Activated naive CD8-positive, alpha-beta T cell (primary cell): ENCODE measurements around the gene OR2AT4.

Source experiments
- H3K27ac Mint-ChIP-seq: one replicate; pipeline ENCODE4 v1.8.0; 2021; ENCODE audit warnings: mixed read lengths
- H3K27me3 Mint-ChIP-seq: one replicate; pipeline ENCODE4 v1.8.0; 2021; ENCODE audit warnings: mixed read lengths
- H3K36me3 Mint-ChIP-seq: one replicate; pipeline ENCODE4 v1.8.0; 2021; ENCODE audit warnings: mixed read lengths
- H3K4me1 Mint-ChIP-seq: one replicate; pipeline ENCODE4 v1.8.0; 2021; ENCODE audit warnings: low read depth, mixed read lengths
- H3K4me3 Mint-ChIP-seq: one replicate; pipeline ENCODE4 v1.8.0; 2021; ENCODE audit warnings: mild to moderate bottlenecking, mixed read lengths
- H3K9me3 Mint-ChIP-seq: one replicate; pipeline ENCODE4 v1.8.0; 2021; ENCODE audit warnings: low read depth, mixed read lengths

Gene OR2AT4

DNA sequence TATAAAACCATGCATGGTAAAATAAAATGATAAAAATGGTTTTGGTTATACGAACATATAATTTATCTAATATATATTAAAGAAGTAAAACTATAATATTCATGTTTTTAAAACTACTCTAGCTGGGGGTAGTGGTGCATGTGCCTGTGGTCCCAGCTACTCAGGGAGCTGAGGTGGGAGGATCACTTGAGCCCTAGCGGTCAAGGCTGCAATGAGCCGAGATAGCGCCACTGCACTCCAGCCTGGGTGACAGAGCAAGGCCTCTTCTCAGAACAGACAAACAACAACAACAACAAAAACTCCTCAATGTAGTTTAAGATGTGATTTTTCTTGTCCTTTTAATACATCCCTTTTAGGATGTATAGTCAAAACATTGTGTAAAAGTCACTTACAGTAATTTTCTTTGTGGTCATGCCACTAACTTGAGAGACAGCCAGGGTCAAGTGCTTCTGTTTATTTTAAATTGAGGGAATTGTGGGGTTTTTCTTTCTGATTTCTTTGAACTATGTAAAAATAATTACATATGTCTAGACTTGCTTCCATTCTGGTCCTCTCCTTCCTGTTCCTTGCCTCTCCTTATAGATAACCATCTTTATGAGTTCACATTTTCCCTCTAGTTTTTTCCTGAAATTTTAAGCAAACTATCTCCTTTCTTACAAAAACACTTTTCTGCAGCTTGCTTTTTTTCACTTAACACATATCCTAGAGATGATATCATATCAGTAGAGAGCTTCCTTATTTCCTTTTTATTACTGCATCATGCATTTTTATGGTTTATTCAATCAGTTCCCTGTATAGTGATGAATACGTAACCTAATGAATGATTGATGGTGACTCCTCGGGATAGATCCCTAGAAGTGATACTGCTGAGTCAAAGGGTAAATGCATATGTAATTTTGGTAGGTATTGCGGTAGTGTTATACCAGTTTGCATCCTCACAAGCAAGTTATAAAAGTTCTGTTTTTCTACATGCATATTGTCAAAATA, 9.1 kb downstream of the OR2AT4 start:
- Mint-ChIP-seq H3K36me3 (no peaks in the 10 kb centered on the region), H3K27me3 (peaks cover 24% of the 10 kb centered on the region), H3K4me1 (no peaks in the 10 kb centered on the region), H3K4me3 (no peak overlapping the region), H3K9me3 (peaks cover 20% of the 10 kb centered on the region), H3K27ac (no peak overlapping the region)

DNA sequence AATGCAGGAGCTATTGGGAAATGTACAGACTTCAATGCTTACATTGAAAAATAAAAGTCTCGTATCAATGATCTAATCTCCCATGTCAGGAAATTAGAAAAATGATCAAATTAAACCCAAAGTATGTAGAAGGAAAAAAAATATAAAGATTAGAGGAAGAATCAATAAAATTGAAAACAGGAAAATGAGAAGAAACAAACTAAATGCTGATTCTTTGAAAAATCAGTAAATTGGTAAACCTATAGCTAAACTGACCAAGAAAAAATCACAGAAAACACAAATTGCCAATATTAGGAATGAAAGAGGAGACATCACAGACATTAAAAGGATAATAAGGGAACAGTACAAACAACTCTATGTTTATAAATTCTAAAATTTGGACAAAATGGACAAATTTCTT, 11.8 kb downstream of the OR2AT4 start:
- Mint-ChIP-seq H3K4me1 (no peaks in the 10 kb centered on the region), H3K27me3 (peaks cover 32% of the 10 kb centered on the region), H3K9me3 (no peaks in the 10 kb centered on the region)

DNA sequence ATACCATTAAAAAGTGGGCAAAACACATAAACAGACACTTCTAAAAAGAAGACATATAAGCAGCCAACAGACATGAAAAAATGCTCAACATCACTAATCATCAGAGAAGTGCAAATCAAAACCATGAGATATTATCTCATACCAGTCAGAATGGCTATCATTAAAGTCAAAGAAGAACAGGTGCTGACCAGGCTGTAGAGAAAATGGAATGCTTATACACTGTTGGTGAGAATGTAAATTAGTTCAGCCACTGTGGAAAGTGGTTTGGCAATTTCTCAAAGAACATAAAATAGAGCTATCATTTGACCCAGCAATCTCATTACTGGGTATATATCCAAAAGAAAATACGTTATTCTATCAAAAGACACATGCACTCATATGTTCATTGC, 13.5 kb downstream of the OR2AT4 start:
- no peak overlapping the region for H3K27ac Mint-ChIP-seq
- no peaks in the 10 kb centered on the region for H3K36me3 Mint-ChIP-seq
- H3K4me1 Mint-ChIP-seq: no peaks in the 10 kb centered on the region
- H3K27me3 Mint-ChIP-seq: peaks cover 31% of the 10 kb centered on the region
- H3K4me3 Mint-ChIP-seq: no peak overlapping the region
- no peaks in the 10 kb centered on the region for H3K9me3 Mint-ChIP-seq

More for the DNA sequence above, 11.8 kb downstream of the OR2AT4 start:
- no peak overlapping the region for H3K4me3 Mint-ChIP-seq
- no peaks in the 10 kb centered on the region for H3K36me3 Mint-ChIP-seq
- H3K27ac Mint-ChIP-seq: no peak overlapping the region

DNA sequence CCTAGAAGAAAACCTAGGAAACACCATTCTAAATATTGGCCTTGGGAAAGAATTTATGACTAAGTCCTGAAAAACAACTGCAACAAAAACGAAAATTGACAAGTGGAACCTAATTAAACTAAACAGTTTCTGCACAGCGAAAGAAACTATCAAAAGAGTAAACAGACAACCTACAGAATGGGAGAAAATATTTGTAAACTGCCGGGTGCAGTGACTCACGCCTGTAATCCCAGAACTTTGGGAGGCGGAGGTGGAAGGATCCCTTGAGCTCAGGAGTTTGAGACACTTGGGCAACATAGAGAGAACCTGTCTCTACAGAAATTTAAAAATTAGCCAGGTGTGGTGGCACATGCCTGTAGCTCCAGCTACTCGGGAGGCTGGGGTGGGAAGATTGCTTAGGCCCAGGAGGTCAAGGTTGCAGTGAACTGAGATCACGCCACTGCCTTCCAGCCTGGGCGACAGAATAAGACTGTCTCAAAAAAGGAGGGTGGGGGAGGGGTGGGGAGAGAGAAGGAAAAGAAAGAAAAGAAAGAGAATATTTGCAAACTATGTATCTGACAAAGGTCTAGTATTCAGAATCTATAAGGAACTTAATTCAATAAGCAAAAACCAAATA, 14.0 kb downstream of the OR2AT4 start:
- no peaks in the 10 kb centered on the region for H3K9me3 Mint-ChIP-seq
- no peaks in the 10 kb centered on the region for H3K4me1 Mint-ChIP-seq
- no peak overlapping the region for H3K27ac Mint-ChIP-seq
- no peak overlapping the region for H3K4me3 Mint-ChIP-seq
- H3K27me3 Mint-ChIP-seq: peaks cover 29% of the 10 kb centered on the region
- H3K36me3 Mint-ChIP-seq: no peaks in the 10 kb centered on the region

DNA sequence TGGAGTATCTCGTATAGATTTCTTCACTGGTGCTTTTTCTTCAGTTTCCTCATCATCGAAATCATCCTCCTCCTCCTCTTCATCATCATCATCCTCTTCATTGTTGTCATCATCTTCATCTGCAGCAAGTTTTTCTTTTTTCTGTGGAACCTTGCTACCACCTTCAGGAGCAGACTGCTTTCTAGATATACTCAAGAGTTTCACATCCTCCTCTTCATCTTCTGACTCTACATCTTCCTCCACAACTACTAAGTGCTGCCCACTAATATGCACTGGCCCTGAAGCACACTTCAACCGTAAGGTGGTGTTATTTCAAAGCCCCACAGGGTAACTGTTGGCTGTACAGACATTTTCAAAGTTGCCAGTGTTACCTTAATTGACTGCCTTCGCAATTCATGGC, 17.1 kb downstream of the OR2AT4 start:
- Mint-ChIP-seq H3K27me3 (peaks cover 28% of the 10 kb centered on the region), H3K36me3 (no peaks in the 10 kb centered on the region), H3K4me3 (no peak overlapping the region), H3K4me1 (no peaks in the 10 kb centered on the region), H3K9me3 (no peaks in the 10 kb centered on the region), H3K27ac (no peak overlapping the region)

DNA sequence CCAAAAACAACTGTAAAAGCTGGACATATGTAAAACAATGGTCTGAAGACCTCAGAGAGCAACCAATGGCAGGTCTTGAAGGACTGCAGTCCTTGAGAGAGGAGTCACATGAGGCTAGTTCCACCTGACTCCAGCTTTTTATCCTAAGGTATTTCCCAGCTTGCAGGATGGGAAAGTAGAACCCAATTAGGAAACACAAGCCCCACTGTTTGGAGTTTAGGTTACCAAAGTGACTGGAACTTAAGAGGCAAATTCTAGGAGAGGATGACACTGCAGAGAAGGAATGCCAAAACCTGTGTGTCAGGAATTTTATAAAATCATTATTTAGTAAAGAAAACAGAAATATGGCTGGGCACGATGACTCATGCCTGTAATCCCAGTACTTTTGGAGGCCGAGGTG, 18.4 kb downstream of the OR2AT4 start:
- Mint-ChIP-seq H3K4me3 (no peak overlapping the region), H3K27me3 (peaks cover 23% of the 10 kb centered on the region), H3K9me3 (no peaks in the 10 kb centered on the region), H3K4me1 (no peaks in the 10 kb centered on the region), H3K27ac (no peak overlapping the region), H3K36me3 (no peaks in the 10 kb centered on the region)

DNA sequence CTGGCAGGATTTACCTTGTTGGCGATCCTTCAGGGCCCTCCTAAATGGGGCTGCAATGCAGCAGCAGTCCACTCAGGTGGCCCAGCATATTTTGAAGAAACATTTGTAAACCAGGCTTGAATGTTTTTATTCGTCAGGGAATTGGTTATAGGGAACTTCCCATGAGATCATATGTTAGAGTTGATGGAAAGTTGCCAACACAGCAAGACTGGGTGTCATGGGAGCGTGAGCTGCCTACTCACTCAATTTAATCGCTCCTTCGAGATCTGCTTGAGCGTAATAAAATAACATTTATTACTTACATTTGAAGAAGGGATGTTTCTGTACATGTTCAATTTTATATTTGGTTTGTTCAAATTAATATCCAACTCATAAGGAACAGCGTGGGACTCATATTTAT, 19.4 kb downstream of the OR2AT4 start:
- no peaks in the 10 kb centered on the region for H3K4me1 Mint-ChIP-seq
- no peaks in the 10 kb centered on the region for H3K9me3 Mint-ChIP-seq
- H3K27ac Mint-ChIP-seq: no peak overlapping the region
- no peak overlapping the region for H3K4me3 Mint-ChIP-seq
- H3K27me3 Mint-ChIP-seq: peaks cover 19% of the 10 kb centered on the region
- no peaks in the 10 kb centered on the region for H3K36me3 Mint-ChIP-seq

DNA sequence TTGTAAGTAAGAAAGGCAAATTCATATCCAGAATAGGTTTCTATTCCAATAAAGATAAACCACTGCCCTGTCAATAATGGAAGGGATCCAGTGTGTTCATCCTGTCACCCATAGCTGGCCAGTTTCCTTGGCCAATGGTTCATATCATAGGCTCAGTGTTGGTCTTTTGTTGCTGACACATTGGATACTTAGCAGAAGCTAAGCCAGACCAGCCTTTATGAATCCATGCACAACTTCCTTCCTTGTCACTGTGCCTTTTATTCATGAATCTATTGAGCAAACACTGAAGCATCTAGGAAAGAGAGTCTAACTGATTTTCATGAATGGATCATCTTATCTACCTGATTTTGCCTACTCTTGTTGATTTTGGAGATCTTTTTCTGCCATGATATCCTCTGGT, 20.0 kb downstream of the OR2AT4 start:
- Mint-ChIP-seq H3K27me3 (peaks cover 15% of the 10 kb centered on the region), H3K9me3 (no peaks in the 10 kb centered on the region), H3K36me3 (no peaks in the 10 kb centered on the region), H3K4me1 (no peaks in the 10 kb centered on the region), H3K27ac (no peak overlapping the region), H3K4me3 (no peak overlapping the region)

DNA sequence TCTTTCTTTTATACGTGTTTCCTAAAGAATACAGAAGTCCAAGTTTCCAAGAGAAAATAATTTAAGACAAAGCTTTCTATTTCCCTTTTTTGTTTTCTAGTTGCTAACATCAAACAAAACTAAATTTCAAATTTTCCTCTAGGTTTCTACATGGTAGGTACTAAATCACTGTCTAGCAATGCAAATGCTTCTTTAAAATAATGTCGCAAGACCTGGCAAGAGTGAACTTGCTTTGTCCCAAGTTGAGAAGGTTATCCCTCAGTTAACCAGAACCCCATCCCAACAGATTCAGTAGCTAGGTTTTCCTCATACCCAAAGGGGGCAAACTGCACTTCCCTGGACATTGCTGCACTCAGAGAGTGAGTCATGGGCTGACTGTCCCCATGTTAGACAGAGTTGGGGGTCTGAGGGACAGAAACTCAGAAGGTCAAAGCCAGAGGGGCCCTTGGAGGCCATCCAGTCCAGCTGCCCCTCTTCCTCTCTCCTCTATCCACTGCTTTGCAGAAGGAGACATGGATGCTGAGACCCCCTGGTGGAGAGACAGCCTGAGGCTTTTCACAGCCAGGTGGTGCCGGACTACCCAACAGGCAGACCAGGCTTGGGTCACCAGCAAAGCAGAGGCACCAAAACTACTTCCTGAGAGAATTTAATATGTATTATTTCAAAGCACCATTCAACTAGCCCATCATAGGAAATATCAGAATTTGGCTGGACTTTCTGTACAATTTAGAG, 23.1 kb downstream of the OR2AT4 start:
- Mint-ChIP-seq H3K9me3 (no peaks in the 10 kb centered on the region), H3K27me3 (peaks cover 12% of the 10 kb centered on the region), H3K27ac (no peak overlapping the region), H3K4me1 (no peaks in the 10 kb centered on the region), H3K36me3 (no peaks in the 10 kb centered on the region), H3K4me3 (no peak overlapping the region)

DNA sequence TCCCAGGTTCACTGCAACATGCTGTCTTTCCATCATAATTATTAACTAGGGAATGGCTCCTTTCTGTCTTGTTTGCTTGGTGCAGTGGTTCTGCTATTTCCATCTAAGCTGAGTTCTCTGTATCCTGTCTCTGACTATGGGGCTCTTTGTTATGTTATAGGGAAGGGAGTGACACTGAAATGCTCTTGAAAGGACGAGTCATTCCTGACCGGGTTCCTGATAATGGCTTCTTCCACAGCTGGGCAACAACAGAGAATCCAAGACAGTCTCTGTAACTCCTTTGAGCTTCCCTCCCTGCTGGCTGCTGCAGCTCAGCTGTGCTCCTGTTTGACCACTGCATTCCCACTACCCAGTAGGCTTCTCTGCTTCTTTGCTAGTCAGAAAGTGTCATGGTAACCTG, 24.1 kb downstream of the OR2AT4 start:
- Mint-ChIP-seq H3K9me3 (no peaks in the 10 kb centered on the region), H3K27me3 (peaks cover 13% of the 10 kb centered on the region), H3K4me1 (no peaks in the 10 kb centered on the region), H3K27ac (no peak overlapping the region), H3K36me3 (no peaks in the 10 kb centered on the region), H3K4me3 (no peak overlapping the region)

DNA sequence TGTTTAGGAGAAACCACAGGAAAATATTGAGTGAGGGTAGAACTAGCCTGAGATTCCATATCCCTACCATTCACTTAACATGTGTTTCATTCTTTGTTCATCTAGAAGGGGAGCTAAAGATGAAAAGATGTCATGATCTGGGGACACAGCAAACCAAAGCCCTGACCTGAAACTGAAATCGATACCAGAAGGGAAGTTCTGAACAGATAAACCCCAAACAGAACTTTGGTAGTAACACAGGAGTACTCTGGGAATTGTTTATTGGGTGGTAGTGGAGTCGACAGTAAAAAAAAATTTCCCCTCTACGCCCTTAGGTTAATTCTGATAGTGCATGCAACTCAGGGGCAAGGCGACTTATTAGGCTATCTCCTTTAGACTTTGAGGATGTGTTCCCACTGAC, 27.2 kb downstream of the OR2AT4 start:
- H3K27me3 Mint-ChIP-seq: peaks cover 19% of the 10 kb centered on the region
- H3K36me3 Mint-ChIP-seq: no peaks in the 10 kb centered on the region
- no peaks in the 10 kb centered on the region for H3K9me3 Mint-ChIP-seq
- H3K4me3 Mint-ChIP-seq: no peak overlapping the region
- no peak overlapping the region for H3K27ac Mint-ChIP-seq
- no peaks in the 10 kb centered on the region for H3K4me1 Mint-ChIP-seq

DNA sequence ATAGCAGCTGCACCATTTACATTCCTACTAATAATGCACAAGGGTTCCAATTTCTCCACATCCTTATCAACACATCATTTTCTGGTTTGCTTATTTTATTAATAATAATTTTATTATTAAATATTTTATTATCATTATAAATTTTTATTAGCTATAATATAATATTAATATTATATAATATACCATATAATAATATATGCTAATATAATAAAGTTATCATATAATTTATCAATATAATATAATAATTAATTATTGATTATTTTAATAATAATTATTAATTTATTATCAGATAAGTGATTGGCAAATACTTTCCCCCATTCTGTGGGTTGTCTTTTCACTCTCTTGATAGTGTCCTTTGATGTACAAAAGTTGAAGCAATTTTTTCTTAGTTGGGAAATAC, 27.7 kb downstream of the OR2AT4 start:
- H3K9me3 Mint-ChIP-seq: no peaks in the 10 kb centered on the region
- H3K27me3 Mint-ChIP-seq: peaks cover 19% of the 10 kb centered on the region
- no peaks in the 10 kb centered on the region for H3K36me3 Mint-ChIP-seq
- no peak overlapping the region for H3K4me3 Mint-ChIP-seq
- no peak overlapping the region for H3K27ac Mint-ChIP-seq
- no peaks in the 10 kb centered on the region for H3K4me1 Mint-ChIP-seq

DNA sequence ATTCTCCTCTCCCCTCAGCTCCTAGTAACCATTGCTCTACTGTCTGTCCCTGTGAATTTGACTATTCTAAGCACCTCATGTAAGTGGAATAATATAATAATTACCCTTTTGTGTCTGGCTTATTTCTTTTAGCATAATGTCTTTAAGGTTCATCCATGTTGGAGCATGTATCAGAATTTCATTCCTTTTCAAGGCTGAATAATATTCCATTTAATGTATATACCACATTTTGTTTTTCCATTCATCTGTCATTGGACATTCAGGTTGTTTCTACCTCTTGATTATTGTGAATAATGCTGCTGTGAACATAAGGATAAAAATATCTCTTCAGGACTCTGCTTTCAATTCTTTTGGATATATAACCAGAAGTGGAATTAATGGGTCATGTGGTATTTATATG, 28.1 kb downstream of the OR2AT4 start:
- no peaks in the 10 kb centered on the region for H3K4me1 Mint-ChIP-seq
- no peak overlapping the region for H3K27ac Mint-ChIP-seq
- no peak overlapping the region for H3K4me3 Mint-ChIP-seq
- peaks cover 19% of the 10 kb centered on the region for H3K27me3 Mint-ChIP-seq
- H3K36me3 Mint-ChIP-seq: no peaks in the 10 kb centered on the region
- H3K9me3 Mint-ChIP-seq: no peaks in the 10 kb centered on the region

DNA sequence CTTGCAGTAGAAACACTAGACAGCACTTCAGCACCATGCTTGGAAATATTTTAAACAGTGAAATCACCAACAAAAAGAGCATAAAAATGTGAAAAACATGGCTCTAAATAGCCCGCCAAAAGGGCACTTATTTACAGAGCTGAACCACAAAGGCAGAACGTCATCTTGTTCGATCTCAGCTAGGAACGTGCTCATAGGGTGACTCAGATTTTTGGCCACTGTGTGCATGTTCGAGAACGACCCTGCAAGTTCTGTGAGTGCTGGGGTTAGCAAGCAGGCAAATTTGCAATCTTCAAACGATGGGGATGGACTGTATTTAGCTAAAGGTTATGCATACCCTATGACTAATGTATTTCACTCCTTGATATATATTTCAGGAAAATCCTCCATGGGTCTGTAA, 30.6 kb downstream of the OR2AT4 start:
- Mint-ChIP-seq H3K27me3 (peaks cover 17% of the 10 kb centered on the region), H3K4me3 (no peak overlapping the region), H3K4me1 (no peaks in the 10 kb centered on the region), H3K27ac (no peak overlapping the region), H3K36me3 (no peaks in the 10 kb centered on the region), H3K9me3 (no peaks in the 10 kb centered on the region)

DNA sequence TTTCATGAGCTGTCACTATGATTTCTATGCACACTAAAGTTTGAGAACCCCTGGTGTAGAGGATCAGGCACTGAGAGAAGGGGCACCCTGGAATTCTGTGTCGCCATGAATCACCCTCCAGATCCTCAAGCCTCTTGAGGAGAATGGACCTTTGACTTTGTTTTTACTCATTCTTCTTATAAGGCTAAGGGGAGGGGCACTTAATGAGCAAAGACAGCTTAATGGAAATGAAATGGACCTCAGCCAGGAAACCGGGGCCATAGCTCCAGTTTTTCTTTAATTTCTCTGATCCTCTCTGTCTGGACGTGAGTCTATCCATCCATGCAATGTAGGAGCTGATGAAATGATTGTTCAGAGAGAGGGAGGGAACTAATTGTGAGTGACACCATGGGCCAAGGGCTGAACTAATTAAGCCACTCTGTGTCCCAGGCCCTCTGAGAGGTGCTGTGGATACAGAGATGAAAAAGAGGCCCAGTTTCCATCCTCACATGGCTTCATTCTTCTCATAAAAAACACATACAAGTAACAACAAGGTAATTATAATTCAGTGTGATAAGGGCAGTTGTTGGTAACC, 32.8 kb downstream of the OR2AT4 start:
- Mint-ChIP-seq H3K4me1 (no peaks in the 10 kb centered on the region), H3K27ac (no peak overlapping the region), H3K4me3 (no peak overlapping the region), H3K9me3 (no peaks in the 10 kb centered on the region), H3K27me3 (peaks cover 16% of the 10 kb centered on the region), H3K36me3 (no peaks in the 10 kb centered on the region)
